SK-N-SH treated with all-trans-retinoic acid at 6 μM for 48 hours (cell line): Measurements from ENCODE around the gene SH3TC2.

Source experiments
- ARNTL ChIP-seq: fragments of 450-650 bp; formaldehyde crosslinking; IDR thresholded peaks from 2 replicates; pipeline ENCODE4 v1.5.0; 2020; ENCODE audit warnings: low read depth, mild to moderate bottlenecking, moderate library complexity, borderline replicate concordance
- BACH2 ChIP-seq: fragments of 250-450 bp; sonication (Bioruptor Pico); IDR thresholded peaks from 2 replicates; pipeline ENCODE4 v1.9.0; 2021; ENCODE audit warnings: mild to moderate bottlenecking, borderline replicate concordance
- CSDC2 ChIP-seq: fragments of 250-450 bp; sonication (Bioruptor Pico); IDR thresholded peaks from 2 replicates; pipeline ENCODE4 v1.5.0; 2020; ENCODE audit warnings: mild to moderate bottlenecking, moderate library complexity
- PATZ1 ChIP-seq: fragments of 250-450 bp; sonication (Bioruptor Pico); IDR thresholded peaks from 2 replicates; pipeline ENCODE4 v1.8.0; 2020; ENCODE audit warnings: mild to moderate bottlenecking, moderate library complexity, borderline replicate concordance
- PPARA ChIP-seq: fragments of 250-450 bp; sonication (Bioruptor Pico); IDR thresholded peaks from 2 replicates; pipeline ENCODE4 v1.5.0; 2020; ENCODE audit warnings: mild to moderate bottlenecking, borderline replicate concordance
- SNAI2 ChIP-seq: fragments of 250-450 bp; sonication (Bioruptor Pico); IDR thresholded peaks from 2 replicates; pipeline ENCODE4 v1.5.0; 2020; ENCODE audit warnings: mild to moderate bottlenecking, moderate library complexity
- TOX ChIP-seq: fragments of 250-450 bp; sonication (Bioruptor Pico); IDR thresholded peaks from 2 replicates; pipeline ENCODE4 v1.8.0; 2021; ENCODE audit warnings: mild to moderate bottlenecking, moderate library complexity, borderline replicate concordance
- TSHZ2 ChIP-seq: fragments of 250-450 bp; sonication (Bioruptor Pico); IDR thresholded peaks from 2 replicates; pipeline ENCODE4 v1.5.0; 2020; ENCODE audit warnings: mild to moderate bottlenecking, moderate library complexity
- ZFP3 ChIP-seq: fragments of 250-450 bp; sonication (Bioruptor Pico); IDR thresholded peaks from 2 replicates; pipeline ENCODE4 v1.5.0; 2020; ENCODE audit warnings: mild to moderate bottlenecking, moderate library complexity
- ZNF565 ChIP-seq: fragments of 450-650 bp; formaldehyde crosslinking; conservative IDR thresholded peaks from 2 replicates; pipeline ENCODE4 v1.5.0; 2020; ENCODE audit warnings: low read depth, mild to moderate bottlenecking, moderate library complexity
- ZNF70 ChIP-seq: fragments of 450-650 bp; formaldehyde crosslinking; IDR thresholded peaks from 2 replicates; pipeline ENCODE4 v1.5.0; 2020; ENCODE audit warnings: mild to moderate bottlenecking, moderate library complexity
- ZNF8 ChIP-seq: fragments of 450-650 bp; formaldehyde crosslinking; IDR thresholded peaks from 2 replicates; pipeline ENCODE4 v1.5.0; 2020; ENCODE audit warnings: mild to moderate bottlenecking, moderate library complexity

- TF ChIP-seq TOX (CRISPR knock-in tag) = no peak
- TF ChIP-seq PPARA (CRISPR knock-in tag) = no peak
- no peak for TF ChIP-seq ZNF8
- TF ChIP-seq PATZ1 (CRISPR knock-in tag) = no peak
- TF ChIP-seq BACH2 (CRISPR knock-in tag) = no peak
- no peak for TF ChIP-seq TSHZ2 (CRISPR knock-in tag)
- TF ChIP-seq ARNTL (CRISPR knock-in tag) = no peak
- no peak for TF ChIP-seq ZNF565 (CRISPR knock-in tag)
- no peak for TF ChIP-seq CSDC2
- TF ChIP-seq ZNF70 (CRISPR knock-in tag) = no peak
- TF ChIP-seq SNAI2 = no peak
- no peak for TF ChIP-seq ZFP3 (CRISPR knock-in tag)
Measured at GRCh38 chr5:149063017-149063687, at the start of gene SH3TC2.
